Pancreas (tissue), 10 donors: ENCODE results near the gene C19orf33. TPM values are rescaled to one million over a fixed set of nuclear protein-coding genes. Genes with fewer than 3 reads are reported as not detected.
A peak's percentile ranks its signal among the peaks of the same experiment; 100 is the strongest.

ENCODE experiments used
- ATAC-seq, 4 donors: fragments of 200-7000 bp; cut with Tn5 transposase; one replicate each; pipeline versions ENCODE4 v1.8.0 to v1.9.1; 2020; ENCODE audit warnings: mild to moderate bottlenecking in 4 of 4, moderate library complexity in 4 of 4
- DNase-seq, 6 donors: peaks; one replicate each; pipeline ENCODE4 v3.0.0-alpha.2; 2020
- FAIRE-seq: peaks from 2 replicates; lab custom pipeline; 2012; peaks lifted over from hg19 to GRCh38; lab: Jason Lieb, UNC
- H3K27ac ChIP-seq, 4 donors: fragments of 200-600 bp; sonication (generic); 1 replicate in 3 of 4; 2 replicates in 1 of 4; pipeline versions ENCODE4 v1.5.0 to v1.8.0; 2020
- H3K27me3 ChIP-seq, 4 donors: fragments of 200-600 bp; one replicate each; pipeline ENCODE4 v1.8.0; 2021
- H3K36me3 ChIP-seq, 3 donors: fragments of 200-600 bp; sonication (generic) in 1 of 3; one replicate each; pipeline versions ENCODE4 v1.5.0 to v1.8.0; 2020 to 2021
- H3K4me1 ChIP-seq, 3 donors: fragments of 200-600 bp; one replicate each; pipeline ENCODE4 v1.8.0; 2021
- H3K4me3 ChIP-seq, 4 donors: fragments of 200-600 bp; sonication (generic) in 2 of 4; one replicate each; pipeline versions ENCODE4 v1.5.0 to v1.8.0; 2020 to 2021
- H3K9me3 ChIP-seq, 4 donors: fragments of 200-600 bp; one replicate each; pipeline ENCODE4 v1.8.0; 2021
- WGBS, 2 donors: extraction: QIAGEN DNeasy Blood & Tissue Kit; methylation state at CpG; one replicate each; pipeline ENCODE4 v1.1.7; 2013; 5-methylcytosine and 5-hydroxymethylcytosine counted together
- intact Hi-C, 3 donors: fragments of 100-400 bp; cut with DNase I; formaldehyde crosslinking; loops; one replicate each; pipeline versions ENCODE4 v1.11.1 to v1.14.2; 2022
- polyA plus RNA-seq, 2 donors: library from polyadenylated mRNA; stranded (reverse); fragments of 200-250 nt; gene quantifications; one replicate each; pipeline ENCODE4 v1.2.3, GENCODE V29; 2013
- total RNA-seq, 6 donors: library from RNA; stranded (reverse); fragmentation: NEBNext Ultra II Directional in 4 of 6; extraction: Animal tissue kit (Norgen Biotek cat#: 25700) in 4 of 6; gene quantifications; one replicate each; pipeline versions ENCODE4 v1.2.1 to v1.2.4, GENCODE V29; 2021 to 2023
- TF ChIP-seq, protein P1 (sequence below), 4 donors: fragments of 200-600 bp; sonication (generic) in 3 of 4; IDR thresholded peaks; one replicate each; pipeline versions ENCODE4 v1.5.0 to v1.8.0; 2021; ENCODE audit warnings: antibody characterized with exemption in 4 of 4
- donor health status: healthy with polysubstance abuse.
- donor health status: DM: no; HTN: no; CAD: no; lungs with moderate emphysema.
- donor health status: DM: no; HTN: no; CAD: no.
- donor health status: control.
- donor health status: control.
- donor health status: Bipolar disorder and iron deficiency.
- donor health status: DM: yes; HTN: yes; CAD: no.
- donor health status: DM: no; HTN: no; CAD: no.
- donor health status: DM: no; HTN: no; CAD: no.
- donor health status: DM: yes; HTN: yes; CAD: no.

Gene C19orf33
- total and polyA plus RNA-seq, 8 donors: 0.59 to 19.4 (median 3.2) TPM

DNA sequence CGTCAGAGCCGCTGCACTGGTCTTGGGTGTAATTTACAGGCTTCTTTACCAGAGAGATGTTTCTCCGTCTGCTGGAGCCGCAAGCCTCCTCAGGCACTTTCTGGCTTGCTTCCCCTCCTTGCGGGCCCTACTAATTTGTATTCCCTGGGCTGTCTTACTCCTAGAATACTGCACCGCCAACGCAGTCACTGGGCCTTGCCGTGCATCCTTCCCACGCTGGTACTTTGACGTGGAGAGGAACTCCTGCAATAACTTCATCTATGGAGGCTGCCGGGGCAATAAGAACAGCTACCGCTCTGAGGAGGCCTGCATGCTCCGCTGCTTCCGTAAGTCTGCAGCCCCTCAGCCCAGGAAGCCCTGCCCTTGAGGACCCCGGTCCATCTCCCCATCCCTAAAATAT, 14.1 kb upstream of the C19orf33 start:
- ATAC-seq (no peak), FAIRE-seq (no peak)

DNA sequence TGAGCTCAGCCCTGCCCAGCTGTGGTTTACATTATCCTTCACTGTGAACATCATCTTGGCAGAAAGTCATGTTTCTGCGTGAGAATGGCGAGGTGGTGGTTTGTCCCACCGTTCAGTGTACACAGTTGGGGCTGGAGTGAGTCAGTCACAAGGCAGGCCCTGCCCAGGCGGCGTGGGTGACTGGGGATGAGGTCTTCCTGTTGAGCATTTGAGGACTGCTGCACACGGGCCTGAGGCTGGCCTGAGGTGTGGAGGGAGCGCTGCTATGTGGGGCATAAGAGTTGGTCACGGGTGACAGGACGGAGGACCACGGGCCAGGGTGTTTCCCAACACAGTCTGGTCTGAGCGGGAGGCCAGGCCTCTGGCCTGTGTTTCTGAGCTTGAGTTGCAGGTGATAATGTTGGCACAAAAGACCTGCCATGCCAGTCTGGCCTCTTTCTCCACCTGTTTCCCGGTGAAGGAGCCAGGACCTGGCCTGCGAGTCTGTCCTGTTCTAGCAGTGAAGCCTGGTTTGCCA, 13.4 kb upstream of the C19orf33 start:
- intact Hi-C loops: no loop called here
- Histone ChIP-seq H3K27me3 (no peaks in the 10 kb centered on the region), H3K4me3 (no peak overlapping the region), H3K4me1 (peaks cover 20 to 25% (median 24%) of the 10 kb centered on the region in 3 donors), H3K9me3 (no peaks in the 10 kb centered on the region), H3K27ac (peak overlapping the region; percentile 64 to 85 (median 64)), H3K36me3 (peaks cover 0 to 29% (median 0%) of the 10 kb centered on the region in 3 donors)
- FAIRE-seq (no peak), ATAC-seq (peak; percentile 87 to 93 (median 92)), DNase-seq (peak; percentile 76 to 91 (median 84))
- TF ChIP-seq, protein P1, sequence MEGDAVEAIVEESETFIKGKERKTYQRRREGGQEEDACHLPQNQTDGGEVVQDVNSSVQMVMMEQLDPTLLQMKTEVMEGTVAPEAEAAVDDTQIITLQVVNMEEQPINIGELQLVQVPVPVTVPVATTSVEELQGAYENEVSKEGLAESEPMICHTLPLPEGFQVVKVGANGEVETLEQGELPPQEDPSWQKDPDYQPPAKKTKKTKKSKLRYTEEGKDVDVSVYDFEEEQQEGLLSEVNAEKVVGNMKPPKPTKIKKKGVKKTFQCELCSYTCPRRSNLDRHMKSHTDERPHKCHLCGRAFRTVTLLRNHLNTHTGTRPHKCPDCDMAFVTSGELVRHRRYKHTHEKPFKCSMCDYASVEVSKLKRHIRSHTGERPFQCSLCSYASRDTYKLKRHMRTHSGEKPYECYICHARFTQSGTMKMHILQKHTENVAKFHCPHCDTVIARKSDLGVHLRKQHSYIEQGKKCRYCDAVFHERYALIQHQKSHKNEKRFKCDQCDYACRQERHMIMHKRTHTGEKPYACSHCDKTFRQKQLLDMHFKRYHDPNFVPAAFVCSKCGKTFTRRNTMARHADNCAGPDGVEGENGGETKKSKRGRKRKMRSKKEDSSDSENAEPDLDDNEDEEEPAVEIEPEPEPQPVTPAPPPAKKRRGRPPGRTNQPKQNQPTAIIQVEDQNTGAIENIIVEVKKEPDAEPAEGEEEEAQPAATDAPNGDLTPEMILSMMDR (IDR thresholded peaks at IDR 0.05): no peak
- WGBS, 2 donors: 23 to 31% methylated on average over 13 of the region's 13 CpGs

More for the DNA sequence above, 14.1 kb upstream of the C19orf33 start:
- Histone ChIP-seq H3K9me3 (no peaks in the 10 kb centered on the region), H3K27ac (peak overlapping the region; percentile 64 to 85 (median 64)), H3K4me3 (no peak overlapping the region), H3K4me1 (peaks cover 20 to 25% (median 24%) of the 10 kb centered on the region in 3 donors), H3K27me3 (no peaks in the 10 kb centered on the region), H3K36me3 (peaks cover 0 to 29% (median 0%) of the 10 kb centered on the region in 3 donors)
- WGBS, 2 donors: 93 to 97% methylated on average over 15 of the region's 15 CpGs
- intact Hi-C loops: no loop called here
- TF ChIP-seq, protein P1 (IDR thresholded peaks at IDR 0.05): no peak
- no peak for DNase-seq

DNA sequence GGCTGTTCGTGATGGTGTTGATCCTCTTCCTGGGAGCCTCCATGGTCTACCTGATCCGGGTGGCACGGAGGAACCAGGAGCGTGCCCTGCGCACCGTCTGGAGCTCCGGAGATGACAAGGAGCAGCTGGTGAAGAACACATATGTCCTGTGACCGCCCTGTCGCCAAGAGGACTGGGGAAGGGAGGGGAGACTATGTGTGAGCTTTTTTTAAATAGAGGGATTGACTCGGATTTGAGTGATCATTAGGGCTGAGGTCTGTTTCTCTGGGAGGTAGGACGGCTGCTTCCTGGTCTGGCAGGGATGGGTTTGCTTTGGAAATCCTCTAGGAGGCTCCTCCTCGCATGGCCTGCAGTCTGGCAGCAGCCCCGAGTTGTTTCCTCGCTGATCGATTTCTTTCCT, 12.2 kb upstream of the C19orf33 start:
- H3K27ac ChIP-seq: peak overlapping the region in 3 of 4 donors; percentile 64 to 85 (median 64)
- DNase-seq (no peak), FAIRE-seq (no peak)

DNA sequence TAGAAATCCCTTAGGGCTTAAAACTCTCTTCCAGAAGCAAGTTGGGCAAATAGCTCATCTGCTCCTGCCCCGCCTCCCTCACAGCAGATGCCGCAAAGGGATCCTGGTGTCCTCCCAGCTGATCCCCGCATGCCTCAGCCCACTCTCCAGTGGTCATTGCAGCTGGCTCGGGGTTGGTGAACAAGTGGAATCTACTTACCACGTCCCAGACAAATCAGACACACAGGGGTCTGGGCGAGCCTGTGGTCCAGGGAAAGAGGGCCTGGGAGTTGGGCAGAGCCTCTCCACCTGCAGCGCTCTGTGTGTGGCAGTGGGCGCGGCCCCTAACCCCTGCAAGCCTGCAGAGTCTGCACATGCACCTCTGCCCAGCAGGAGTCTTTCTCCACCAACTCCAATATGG, 10.8 kb upstream of the C19orf33 start:
- H3K4me1 ChIP-seq: peaks cover 20 to 25% (median 24%) of the 10 kb centered on the region in 3 donors
- no peak overlapping the region for H3K27ac ChIP-seq
- H3K36me3 ChIP-seq: peaks cover 0 to 21% (median 0%) of the 10 kb centered on the region in 3 donors
- TF ChIP-seq, protein P1 (IDR thresholded peaks at IDR 0.05): no peak
- intact Hi-C loops: no loop called here
- no peak for ATAC-seq
- no peak for FAIRE-seq
- no peaks in the 10 kb centered on the region for H3K27me3 ChIP-seq
- 93 to 96% methylated on average over 9 of the region's 9 CpGs for WGBS, 2 donors
- no peak for DNase-seq
- no peak overlapping the region for H3K4me3 ChIP-seq
- H3K9me3 ChIP-seq: no peaks in the 10 kb centered on the region

More for the DNA sequence above, 12.2 kb upstream of the C19orf33 start:
- H3K36me3 ChIP-seq: peaks cover 0 to 29% (median 0%) of the 10 kb centered on the region in 3 donors
- H3K27me3 ChIP-seq: no peaks in the 10 kb centered on the region
- H3K4me3 ChIP-seq: no peak overlapping the region
- no peak for ATAC-seq
- intact Hi-C loops: no loop called here
- peaks cover 20 to 25% (median 24%) of the 10 kb centered on the region in 3 donors for H3K4me1 ChIP-seq
- no peaks in the 10 kb centered on the region for H3K9me3 ChIP-seq
- WGBS, 2 donors: 69 to 71% methylated on average over 15 of the region's 15 CpGs
- TF ChIP-seq, protein P1 (IDR thresholded peaks at IDR 0.05): no peak

DNA sequence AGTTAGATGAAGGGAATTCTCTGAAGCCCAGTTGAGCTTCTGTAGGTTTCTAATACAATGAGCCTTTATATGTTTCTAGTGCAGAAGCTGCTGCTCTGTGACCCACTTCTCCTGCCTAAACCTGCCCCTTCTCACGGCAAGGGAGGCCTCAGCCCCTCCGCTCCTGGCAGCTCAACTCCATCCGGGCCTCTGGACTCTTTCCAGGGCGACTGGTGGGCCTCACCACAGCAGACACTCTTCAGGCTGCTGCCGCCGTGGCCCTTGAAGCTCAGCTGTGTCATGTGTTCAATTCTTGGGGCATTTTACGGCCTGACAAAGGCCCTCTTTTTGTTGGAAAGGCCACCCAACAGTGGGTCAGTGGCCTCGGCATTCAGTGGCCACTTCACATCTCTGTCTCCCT, 10.0 kb upstream of the C19orf33 start:
- Histone ChIP-seq H3K27me3 (no peaks in the 10 kb centered on the region), H3K36me3 (peaks cover 0 to 13% (median 0%) of the 10 kb centered on the region in 3 donors), H3K4me3 (no peak overlapping the region), H3K4me1 (peaks cover 20 to 25% (median 24%) of the 10 kb centered on the region in 3 donors), H3K27ac (no peak overlapping the region), H3K9me3 (no peaks in the 10 kb centered on the region)
- FAIRE-seq (no peak), DNase-seq (no peak), ATAC-seq (no peak)
- TF ChIP-seq, protein P1 (IDR thresholded peaks at IDR 0.05): no peak
- intact Hi-C loops: no loop called here
- 84 to 86% methylated on average over 8 of the region's 8 CpGs for WGBS, 2 donors
